VCaP (cell line): Measurements from ENCODE around the gene S100A1.

Experiments used
- H3K27ac ChIP-seq: fragments of 450-650 bp; 2 replicates; pipeline ENCODE4 v1.5.1; 2017
- TF ChIP-seq, protein P1 (sequence below): fragments of 450-650 bp; conservative IDR thresholded peaks from 2 replicates; pipeline ENCODE4 v1.5.1; 2017; ENCODE audit warnings: mild to moderate bottlenecking, moderate library complexity

The S100A1 gene

DNA sequence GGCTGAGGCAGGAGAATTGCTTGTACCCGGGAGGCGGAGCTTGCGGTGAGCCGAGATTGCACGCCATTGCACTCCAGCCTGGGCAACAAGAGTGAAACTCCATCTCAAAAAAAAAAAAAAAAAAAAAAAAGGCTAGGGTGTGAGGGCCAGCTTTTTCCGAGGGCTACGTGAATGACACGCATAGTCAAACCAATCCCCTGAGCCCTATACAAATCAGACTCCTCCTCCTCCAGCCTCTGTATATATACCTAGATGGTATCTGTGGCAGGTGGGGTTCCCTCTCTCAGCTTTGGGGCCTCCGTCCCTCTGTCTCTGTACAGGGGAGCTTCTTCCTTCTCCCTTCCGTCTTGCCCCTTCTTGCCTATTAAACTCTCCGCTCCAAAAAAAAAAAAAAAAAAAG lies 22.0 kb upstream of the S100A1 start:
- TF ChIP-seq, protein P1, sequence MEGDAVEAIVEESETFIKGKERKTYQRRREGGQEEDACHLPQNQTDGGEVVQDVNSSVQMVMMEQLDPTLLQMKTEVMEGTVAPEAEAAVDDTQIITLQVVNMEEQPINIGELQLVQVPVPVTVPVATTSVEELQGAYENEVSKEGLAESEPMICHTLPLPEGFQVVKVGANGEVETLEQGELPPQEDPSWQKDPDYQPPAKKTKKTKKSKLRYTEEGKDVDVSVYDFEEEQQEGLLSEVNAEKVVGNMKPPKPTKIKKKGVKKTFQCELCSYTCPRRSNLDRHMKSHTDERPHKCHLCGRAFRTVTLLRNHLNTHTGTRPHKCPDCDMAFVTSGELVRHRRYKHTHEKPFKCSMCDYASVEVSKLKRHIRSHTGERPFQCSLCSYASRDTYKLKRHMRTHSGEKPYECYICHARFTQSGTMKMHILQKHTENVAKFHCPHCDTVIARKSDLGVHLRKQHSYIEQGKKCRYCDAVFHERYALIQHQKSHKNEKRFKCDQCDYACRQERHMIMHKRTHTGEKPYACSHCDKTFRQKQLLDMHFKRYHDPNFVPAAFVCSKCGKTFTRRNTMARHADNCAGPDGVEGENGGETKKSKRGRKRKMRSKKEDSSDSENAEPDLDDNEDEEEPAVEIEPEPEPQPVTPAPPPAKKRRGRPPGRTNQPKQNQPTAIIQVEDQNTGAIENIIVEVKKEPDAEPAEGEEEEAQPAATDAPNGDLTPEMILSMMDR, result no peak
- no peak overlapping the region for H3K27ac ChIP-seq

DNA sequence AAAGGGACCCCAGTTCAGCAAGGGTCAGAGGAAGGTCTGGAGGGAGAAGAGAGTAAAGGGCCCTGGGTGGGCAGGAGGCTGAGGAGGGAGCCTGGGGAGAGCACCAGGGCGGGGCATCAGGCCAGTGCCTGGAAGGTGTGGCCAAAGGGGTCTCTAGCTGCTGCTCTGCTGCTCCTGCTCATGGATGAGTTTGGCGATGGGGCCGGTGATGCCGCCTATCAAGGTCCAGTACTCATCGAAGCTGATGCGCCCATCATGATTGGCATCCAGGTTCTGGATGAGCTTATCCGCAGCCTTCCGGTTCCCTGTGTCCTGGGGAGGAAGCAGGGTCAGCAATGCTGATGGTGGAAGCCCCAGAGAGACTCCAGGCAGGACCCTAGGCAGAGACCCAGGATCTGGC lies 20.9 kb upstream of the S100A1 start:
- TF ChIP-seq, protein P1, result no peak
- no peak overlapping the region for H3K27ac ChIP-seq

DNA sequence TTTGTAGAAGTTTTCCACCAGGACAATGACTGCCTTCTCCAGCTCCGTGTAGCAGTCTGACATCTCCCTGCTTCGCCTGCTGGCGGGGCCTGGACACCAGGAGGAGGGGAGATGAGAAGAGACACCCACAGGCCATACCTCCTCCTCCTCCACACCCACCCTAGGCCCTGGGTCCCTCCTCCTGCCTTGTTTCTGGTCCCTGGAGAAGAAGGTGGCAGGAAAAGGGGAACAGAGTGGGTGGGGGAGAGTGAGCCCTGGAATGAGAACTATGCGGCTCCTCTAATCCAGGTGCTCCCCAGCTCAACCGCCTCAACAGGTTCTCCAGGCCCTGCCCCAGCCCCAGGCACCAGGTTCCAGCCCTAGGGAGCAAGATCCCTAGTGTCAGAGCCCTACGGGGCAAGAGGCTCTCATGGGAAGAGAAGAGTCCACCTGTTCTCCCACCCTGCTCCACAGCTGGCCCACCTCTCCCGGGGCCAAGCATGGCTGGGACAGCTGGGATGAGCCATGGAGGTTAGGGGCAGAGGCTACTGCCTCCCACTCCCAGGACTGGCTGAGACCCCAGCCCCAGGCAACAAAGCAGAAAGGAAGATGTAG lies 20.0 kb upstream of the S100A1 start:
- H3K27ac ChIP-seq, result no peak overlapping the region
- TF ChIP-seq, protein P1, result no peak

DNA sequence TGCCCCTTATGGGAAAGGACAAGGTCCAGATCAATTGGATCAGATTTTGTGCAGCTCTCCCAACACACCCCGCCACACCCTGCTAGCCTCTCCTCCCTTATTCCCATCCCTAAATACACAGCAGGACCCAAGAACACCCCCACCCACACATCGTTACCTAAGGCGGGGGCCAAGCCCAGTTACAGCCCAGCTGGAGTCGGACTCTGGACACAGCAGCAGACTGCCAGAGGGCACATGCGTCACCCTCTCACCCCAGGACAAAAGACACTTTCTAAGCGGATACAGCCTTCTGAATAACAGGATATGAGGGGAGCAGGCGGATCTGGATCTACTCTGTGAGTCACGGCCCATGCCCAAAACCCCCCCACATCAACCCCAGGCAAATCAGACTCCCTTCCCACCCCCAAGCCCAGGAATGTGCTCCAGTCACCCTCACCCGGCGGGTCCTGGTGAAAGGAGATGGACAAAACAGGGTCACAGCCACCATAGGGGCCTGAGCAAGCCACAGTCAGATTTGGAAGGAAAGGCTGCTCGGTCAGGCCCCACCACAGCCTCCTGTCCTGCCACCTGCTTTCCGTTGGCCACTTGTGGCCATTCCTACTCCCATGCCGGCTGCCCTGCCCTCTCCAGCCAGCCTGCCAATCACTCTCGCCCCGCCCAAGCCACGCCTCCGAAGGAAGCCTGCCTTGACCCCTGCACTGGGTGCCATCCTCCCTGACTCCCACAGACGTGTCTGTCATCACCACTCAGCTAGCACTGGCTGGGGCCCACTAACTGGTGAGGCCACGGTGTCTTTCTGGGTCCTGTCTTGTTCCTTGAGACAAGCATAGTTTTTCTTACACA lies 19.3 kb upstream of the S100A1 start:
- H3K27ac ChIP-seq, result no peak overlapping the region
- TF ChIP-seq, protein P1, result no peak

DNA sequence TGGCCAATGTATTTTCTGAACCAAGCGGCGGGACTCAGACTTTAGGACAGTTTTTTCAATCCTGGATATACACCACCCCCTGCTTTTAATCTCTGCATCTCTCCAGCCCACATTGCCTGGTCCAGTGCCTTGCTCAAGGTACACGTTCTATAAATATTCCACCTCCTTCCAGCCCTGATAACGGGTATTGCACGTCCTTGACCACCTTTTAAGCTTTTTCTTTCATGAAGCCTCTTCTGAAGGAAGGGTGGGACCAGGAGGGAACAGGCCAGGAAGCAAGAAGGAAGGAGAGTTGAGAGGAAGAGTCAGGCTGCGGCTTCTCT lies 18.7 kb upstream of the S100A1 start:
- H3K27ac ChIP-seq, result no peak overlapping the region
- TF ChIP-seq, protein P1, result no peak

DNA sequence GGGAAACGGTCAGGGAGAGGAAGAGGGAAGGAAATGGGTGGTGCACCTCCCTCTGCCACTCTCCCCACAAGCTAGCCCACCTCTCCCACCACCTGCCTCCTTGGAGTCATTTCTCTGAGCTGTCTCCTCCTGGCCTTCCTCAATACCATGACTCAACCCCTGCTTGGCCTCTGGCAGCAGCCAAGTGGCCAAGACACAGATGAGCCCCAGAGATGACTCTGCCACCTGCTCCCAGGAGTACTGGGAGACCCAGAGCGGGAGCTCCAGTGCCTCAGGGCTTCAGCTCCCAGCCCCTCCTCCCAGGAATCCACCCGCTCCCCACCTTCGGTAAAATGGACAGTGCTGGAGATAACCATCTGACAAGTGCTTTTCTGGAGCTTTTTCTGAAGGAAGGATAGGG lies 17.9 kb upstream of the S100A1 start:
- TF ChIP-seq, protein P1, result no peak
- no peak overlapping the region for H3K27ac ChIP-seq

DNA sequence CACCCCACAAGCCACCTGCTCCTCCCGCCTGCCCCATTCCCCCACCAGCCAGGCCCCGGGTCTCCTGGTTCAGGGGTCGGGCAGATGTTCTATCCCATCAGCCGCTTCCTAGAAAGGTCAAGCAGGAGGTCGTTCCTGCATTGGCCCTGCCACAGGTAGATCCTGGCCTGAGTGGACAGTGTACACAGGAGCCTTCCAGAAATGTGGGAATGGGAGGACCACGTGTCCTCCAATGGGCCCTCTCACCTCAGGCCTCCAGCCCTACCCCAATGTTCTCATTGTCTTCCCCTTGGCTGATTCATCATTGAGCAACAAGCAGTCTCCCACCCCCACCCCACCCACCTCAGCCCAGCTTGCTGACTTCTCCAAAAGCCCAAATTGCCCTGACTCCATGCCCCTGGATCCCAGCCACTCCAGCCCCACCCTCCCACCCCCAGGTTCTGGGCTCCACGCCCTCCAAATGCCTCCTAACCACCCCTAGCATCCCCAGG lies 17.4 kb upstream of the S100A1 start:
- H3K27ac ChIP-seq, result no peak overlapping the region
- TF ChIP-seq, protein P1, result no peak
